ENCODE data around the gene IL33. TPM values are rescaled to one million over a fixed set of nuclear protein-coding genes. Genes with fewer than 3 reads are reported as not detected.

The IL33 gene
- total RNA-seq, 1 donor from 2014 or later, result 5.4 TPM

DNA sequence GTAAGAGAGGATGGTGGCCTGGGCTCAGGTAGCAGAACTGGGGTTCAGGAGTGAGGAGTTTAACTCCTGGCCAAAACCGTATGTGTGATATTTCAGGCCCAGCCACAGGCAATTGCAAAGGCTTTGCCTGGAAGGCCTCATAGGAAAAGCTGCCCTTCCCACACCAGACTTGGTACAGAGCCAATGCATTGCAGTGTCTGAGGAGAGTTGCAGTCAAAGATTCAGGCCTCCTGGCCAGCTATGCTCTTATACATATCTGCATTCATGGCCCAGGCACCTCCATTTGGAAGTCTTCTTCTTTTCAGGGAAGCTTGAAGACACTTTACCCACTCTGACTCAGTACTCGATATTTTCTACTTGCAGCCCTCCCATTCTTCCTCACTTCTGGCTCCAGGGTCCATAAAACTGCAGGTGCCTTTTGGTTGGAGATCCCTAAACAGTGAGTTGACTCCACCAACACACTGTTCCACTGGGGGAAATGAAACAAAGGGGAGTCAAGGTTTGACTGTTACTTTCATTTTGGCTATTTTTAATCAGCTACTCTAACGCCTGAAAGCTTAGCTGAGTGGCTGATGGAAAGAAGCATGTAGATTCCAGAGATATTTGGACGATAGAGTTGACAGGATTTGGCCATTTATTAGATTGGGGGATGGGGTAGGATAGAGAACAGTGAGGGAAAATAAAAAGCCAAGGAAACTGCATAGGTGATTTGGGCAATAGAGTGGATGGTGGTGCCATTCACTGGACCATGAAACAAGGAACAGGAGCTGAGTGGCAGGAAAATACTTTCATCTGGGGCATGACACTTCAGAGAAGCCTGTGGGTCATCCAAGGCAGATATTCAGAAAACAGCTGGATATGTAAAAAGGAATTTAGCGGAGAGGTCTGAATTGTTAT lies 30.6 kb upstream of the IL33 start:
- TF ChIP-seq, protein P1, sequence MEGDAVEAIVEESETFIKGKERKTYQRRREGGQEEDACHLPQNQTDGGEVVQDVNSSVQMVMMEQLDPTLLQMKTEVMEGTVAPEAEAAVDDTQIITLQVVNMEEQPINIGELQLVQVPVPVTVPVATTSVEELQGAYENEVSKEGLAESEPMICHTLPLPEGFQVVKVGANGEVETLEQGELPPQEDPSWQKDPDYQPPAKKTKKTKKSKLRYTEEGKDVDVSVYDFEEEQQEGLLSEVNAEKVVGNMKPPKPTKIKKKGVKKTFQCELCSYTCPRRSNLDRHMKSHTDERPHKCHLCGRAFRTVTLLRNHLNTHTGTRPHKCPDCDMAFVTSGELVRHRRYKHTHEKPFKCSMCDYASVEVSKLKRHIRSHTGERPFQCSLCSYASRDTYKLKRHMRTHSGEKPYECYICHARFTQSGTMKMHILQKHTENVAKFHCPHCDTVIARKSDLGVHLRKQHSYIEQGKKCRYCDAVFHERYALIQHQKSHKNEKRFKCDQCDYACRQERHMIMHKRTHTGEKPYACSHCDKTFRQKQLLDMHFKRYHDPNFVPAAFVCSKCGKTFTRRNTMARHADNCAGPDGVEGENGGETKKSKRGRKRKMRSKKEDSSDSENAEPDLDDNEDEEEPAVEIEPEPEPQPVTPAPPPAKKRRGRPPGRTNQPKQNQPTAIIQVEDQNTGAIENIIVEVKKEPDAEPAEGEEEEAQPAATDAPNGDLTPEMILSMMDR (IDR thresholded peaks at IDR 0.05; ENCODE audit: unreplicated experiment), result no peak
- DNase-seq (ENCODE audit: low spot score in 2 of 2, unreplicated experiment in 2 of 2), result no peak
- Mint-ChIP-seq H3K9me3 (peaks cover 5% of the 10 kb centered on the region), H3K27me3 (ENCODE audit: low read depth) (no peaks in the 10 kb centered on the region), H3K27ac (peak overlapping the region; percentile 43), H3K4me1 (peaks cover 20% of the 10 kb centered on the region), H3K36me3 (no peaks in the 10 kb centered on the region), H3K4me3 (no peak overlapping the region)

DNA sequence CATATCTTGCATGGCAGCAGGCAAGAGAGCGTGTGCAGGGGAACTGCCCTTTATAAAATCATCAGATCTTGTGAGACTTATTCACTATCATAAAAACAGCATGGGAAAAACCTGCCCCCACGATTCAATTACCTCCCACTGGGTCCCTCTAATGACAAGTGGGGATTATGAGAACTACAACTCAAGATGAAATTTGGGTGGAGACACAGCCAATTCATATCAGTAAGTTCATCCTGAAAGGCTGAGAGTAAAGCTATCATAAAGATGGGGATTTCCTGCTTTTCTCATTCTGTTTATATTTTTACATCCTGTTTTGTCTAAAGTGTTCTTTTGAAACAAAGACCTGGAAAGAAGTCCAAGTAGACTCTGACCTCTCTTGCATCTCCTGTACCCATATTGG lies 28.9 kb upstream of the IL33 start:
- H3K4me3 Mint-ChIP-seq, result no peak overlapping the region
- H3K36me3 Mint-ChIP-seq, result no peaks in the 10 kb centered on the region
- H3K9me3 Mint-ChIP-seq, result peaks cover 5% of the 10 kb centered on the region
- H3K4me1 Mint-ChIP-seq, result peaks cover 20% of the 10 kb centered on the region
- H3K27me3 Mint-ChIP-seq (ENCODE audit: low read depth), result peaks cover 6% of the 10 kb centered on the region
- DNase-seq (ENCODE audit: low spot score in 2 of 2, unreplicated experiment in 2 of 2), result no peak
- TF ChIP-seq, protein P1 (IDR thresholded peaks at IDR 0.05; ENCODE audit: unreplicated experiment), result no peak
- no peak overlapping the region for H3K27ac Mint-ChIP-seq

DNA sequence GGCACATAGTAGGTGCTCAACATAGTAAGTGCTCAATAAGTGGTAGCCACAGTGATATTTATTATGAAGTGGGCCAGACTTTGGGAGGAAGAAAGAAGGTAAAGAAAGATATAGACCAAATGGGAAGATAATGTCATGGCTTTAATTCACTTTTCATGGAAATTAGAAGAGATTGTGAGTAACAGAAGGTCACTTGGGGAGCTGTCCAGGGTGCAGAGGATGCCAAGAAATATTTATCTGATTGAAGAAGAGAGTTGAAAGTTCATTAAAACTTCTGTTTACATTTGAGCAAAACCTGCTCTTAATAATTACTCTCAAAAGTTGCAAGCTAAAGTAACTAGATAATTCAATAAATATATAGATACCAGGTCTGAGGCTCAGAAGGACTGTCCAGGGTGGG lies 28.3 kb upstream of the IL33 start:
- Mint-ChIP-seq H3K36me3 (no peaks in the 10 kb centered on the region), H3K4me3 (no peak overlapping the region), H3K4me1 (peaks cover 20% of the 10 kb centered on the region), H3K27ac (no peak overlapping the region), H3K9me3 (peaks cover 5% of the 10 kb centered on the region), H3K27me3 (ENCODE audit: low read depth) (peaks cover 9% of the 10 kb centered on the region)
- TF ChIP-seq, protein P1 (IDR thresholded peaks at IDR 0.05; ENCODE audit: unreplicated experiment), result no peak
- DNase-seq (ENCODE audit: low spot score in 2 of 2, unreplicated experiment in 2 of 2), result no peak

DNA sequence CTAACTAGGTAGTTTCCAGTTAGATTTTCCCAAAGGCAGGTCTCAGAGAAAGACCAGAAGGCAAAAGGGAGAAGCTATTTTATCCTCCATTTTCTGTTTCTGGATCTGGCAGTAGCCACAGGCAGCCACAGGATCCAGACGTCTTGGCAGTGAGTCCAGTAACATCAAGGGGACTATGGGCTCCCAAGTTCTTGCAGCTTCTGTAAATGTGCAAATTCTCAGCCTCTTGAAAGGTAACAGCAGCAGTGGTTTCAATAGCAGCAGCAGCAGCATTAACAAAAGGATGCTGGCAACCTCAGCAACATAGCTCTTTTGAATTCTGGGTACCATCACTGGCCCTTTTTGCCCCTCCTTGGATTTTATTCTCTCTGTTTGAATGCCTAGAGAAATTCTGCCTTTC lies 27.1 kb upstream of the IL33 start:
- Mint-ChIP-seq H3K36me3 (no peaks in the 10 kb centered on the region), H3K4me3 (no peak overlapping the region), H3K27me3 (ENCODE audit: low read depth) (peaks cover 11% of the 10 kb centered on the region), H3K9me3 (no peaks in the 10 kb centered on the region), H3K4me1 (peaks cover 18% of the 10 kb centered on the region), H3K27ac (no peak overlapping the region)
- DNase-seq (ENCODE audit: low spot score in 2 of 2, unreplicated experiment in 2 of 2), result no peak
- TF ChIP-seq, protein P1 (IDR thresholded peaks at IDR 0.05; ENCODE audit: unreplicated experiment), result no peak

DNA sequence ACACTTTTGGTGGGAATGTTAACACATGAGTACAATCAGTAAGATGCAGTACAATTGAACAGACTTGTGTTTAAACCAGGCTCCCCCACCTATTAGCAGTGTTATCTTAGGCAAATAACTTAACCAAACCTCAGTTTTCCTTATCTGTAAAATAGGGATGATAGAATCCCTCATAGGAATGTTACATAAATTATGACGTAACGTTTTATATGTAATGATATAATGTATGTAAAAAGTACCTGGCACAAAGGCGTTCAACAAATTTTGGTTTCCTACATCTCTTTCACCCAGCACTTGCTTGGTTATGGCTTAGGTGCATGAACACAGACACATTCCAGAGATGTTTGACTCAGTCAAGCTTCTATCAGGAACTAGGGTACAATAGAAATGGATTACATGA lies 26.7 kb upstream of the IL33 start:
- Mint-ChIP-seq H3K4me1 (peaks cover 13% of the 10 kb centered on the region), H3K4me3 (no peak overlapping the region), H3K27ac (no peak overlapping the region), H3K27me3 (ENCODE audit: low read depth) (peaks cover 11% of the 10 kb centered on the region), H3K9me3 (no peaks in the 10 kb centered on the region), H3K36me3 (no peaks in the 10 kb centered on the region)
- DNase-seq (ENCODE audit: low spot score in 2 of 2, unreplicated experiment in 2 of 2), result no peak
- TF ChIP-seq, protein P1 (IDR thresholded peaks at IDR 0.05; ENCODE audit: unreplicated experiment), result no peak
